ENCODE measurements around the gene RHOXF2.
"Not testable (repeated sequence)": the region's sequence is repeated elsewhere in the genome, so short reads cannot be mapped to it uniquely, and the experiment has no call there.

The RHOXF2 gene, protein sequence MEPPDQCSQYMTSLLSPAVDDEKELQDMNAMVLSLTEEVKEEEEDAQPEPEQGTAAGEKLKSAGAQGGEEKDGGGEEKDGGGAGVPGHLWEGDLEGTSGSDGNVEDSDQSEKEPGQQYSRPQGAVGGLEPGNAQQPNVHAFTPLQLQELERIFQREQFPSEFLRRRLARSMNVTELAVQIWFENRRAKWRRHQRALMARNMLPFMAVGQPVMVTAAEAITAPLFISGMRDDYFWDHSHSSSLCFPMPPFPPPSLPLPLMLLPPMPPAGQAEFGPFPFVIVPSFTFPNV

DNA sequence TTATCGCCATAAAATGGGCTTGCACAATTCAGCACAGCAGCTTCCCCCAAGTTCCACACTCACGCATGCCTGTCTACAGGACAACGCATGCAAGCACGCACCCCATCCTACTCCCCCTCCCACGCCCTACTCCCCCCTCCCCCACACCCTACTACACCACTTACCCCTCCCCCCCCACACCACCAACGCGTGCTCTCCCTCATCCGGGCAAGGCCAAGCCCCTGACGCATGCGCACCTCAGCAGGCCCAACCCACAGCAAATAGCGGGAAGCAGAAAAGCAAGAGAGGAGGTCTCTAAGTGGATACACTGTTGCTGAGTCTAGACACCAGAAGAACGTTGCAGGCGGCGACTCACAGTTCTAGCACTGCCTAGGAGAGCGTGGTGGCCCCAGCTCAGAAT lies at the start of gene RHOXF2:
TSS of gene RHOXF2 (plus strand) at position 301 of the 400 bp plus-strand sequence. CDS start 138 bp downstream, outside the sequence.
- not testable (repeated sequence) for DNase-seq

DNA sequence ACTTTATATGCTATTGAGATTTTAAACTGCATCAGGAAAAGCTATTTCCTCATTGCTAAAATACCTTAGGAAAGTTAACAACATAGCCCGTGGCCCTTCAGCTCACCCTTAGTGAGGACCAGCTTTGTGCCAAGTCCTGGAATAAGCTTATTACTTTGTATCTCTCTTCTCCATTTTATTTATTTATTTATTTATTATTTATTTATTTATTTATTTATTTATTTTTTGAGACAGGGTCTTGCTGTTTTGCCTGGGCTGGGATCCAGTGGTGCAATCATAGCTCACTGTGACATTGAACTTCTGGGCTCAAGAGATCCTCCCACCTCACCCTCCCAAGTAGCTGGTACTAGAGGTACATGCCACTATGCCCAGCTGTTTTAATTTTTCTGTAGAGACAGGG lies 49.0 kb upstream of the RHOXF2 start:
- DNase-seq = no peak

DNA sequence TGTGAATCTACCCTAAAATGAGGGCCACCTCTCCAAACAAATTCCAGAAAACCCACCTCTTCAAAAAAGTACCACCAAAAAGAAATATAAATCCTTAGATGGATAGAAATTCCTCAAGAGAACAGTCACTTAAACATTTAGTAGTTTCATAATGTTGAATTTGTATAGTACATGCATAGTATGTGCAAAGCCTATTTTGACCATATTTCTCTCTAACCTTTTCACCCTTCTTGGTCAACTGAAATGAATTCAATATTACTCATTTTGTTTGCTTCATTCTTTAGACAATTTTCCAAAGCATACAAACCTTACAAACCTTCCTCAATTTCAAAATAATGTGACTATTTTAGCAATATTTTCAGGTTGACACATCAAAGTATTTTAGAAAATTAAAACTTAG lies 46.8 kb upstream of the RHOXF2 start:
- no peak for DNase-seq

DNA sequence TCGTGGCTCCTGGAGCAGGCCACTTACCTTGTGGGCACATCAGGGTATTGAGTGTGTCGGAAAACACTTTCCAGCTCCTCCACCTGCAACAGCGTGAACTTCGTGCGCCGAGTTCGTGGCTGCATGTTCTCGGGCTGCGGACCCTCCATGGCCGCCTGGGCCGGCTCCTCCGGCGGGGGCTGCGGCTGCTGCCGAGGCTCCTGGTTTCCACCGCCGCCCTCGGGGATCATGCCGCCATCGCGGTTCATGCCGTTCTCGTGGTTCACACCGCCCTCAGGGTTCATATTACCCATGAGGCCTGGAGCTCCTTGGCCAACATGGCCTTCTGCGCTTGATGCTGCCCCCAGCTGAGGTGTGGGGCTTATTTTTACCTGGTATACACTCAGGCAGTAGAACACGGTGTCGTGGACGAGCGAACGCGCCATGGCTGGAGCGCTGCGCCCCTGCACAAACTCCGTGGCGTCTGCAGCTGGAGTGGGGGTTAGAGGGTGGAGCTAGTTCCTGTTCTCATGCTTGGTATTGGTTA lies 42.9 kb upstream of the RHOXF2 start, which contains the start of gene RHOXF1:
TSS of gene RHOXF1 (minus strand) at position 476 of the 526 bp plus-strand sequence. CDS start at position 425, 51 bp downstream.
- no peak for DNase-seq

DNA sequence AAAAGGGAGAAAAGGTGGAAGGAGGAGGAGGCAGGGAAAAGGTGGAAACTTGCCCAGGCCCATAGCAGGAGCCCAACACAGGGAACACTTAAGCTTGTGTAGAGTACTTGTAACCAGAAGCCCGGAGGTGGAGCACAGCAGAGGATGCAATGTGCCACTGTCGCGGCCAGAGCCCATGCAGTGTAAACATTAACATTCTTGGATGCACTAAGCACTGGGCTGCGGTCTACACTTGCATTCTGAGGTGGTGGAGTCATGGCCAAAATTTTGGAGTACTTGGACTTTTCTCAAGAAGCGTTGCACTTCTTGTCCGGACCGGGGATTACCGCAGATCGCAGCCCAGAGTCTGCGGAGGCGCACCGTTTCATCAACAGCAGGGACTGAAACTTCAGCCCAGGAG lies 38.2 kb upstream of the RHOXF2 start:
- no peak for DNase-seq

DNA sequence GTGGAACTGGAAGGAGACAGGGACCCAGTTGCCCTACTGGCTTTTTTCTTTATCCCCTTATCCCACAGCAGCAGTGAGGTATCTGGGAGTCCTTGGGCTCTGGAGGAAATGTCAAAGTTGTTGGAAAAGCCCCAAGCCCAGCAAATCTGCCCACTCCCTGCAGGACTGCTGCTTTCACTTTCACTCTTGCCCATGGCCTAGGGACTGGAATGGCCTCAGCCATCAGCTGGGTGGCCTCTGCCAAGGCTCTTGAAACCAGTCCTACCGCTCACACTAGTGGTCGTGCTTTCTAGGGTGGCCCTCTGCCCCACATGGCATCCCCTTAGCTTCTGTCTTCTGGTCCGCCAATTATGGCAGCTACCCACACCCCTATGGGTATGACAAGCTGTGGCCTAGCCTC lies 33.0 kb upstream of the RHOXF2 start:
- no peak for DNase-seq

DNA sequence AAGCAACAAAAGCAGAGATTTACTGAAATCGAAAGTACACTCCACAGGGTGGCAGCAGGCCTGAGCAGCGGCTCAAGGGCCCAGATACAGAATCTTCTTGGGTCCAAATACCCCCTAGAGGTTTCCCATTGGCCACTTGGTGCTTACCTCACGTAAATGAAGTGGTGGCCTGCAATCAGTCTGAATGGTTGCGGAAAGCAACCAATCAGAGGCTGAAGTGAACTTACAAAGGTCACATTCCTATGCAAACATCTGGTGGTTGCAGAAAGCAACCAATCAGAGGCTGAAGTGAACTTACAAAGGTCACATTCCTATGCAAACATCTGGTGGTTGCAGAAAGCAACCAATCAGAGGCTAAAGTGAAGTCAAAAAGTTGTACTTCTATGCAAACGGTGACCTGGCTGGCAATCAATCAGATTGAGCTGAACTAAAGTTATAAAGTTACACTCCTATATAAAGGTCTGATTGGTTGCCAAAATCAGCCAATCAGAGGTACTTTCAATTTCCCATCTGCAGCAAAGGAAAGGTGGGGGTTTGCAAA lies 30.0 kb upstream of the RHOXF2 start:
- DNase-seq = not testable (repeated sequence)

DNA sequence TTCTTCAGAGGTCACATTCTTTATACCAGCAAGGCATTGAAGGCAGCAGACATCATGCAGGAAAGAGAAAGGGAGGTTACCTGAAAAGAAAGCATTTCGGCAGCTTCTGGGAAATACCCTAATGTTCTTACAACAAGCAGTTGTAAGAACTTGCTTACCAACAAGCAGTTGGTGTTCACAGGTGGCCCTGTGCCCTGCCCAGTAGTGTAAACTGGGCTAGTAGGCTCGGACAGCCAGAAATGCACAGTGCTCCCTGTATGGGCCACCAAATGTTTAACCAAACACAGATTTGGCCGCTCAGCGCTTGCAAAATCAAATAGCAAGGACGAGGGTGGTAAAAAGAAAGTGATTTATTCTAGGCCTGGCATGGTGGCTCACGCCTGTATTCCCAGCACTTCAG lies 22.3 kb upstream of the RHOXF2 start:
- DNase-seq = no peak

DNA sequence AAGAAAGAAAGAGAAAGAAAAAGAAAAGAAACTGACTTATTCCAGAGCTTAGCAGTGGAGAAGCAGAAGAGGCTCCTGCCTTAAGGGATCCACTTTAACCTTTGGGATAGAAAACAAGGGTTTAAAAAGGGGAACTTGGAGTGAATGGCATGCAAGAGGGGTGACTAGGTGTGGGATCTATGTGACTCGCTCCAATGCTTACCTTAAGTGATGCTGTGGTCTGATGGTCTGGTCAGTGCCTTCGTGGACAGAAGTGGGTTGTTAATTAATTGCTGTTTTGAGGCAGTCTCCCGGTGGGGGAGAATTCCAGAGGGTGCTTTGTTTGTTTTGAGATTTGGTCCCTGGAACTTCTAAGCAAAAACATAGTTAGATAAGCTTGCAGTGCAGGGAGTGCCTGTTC lies 21.6 kb upstream of the RHOXF2 start:
- DNase-seq = no peak

DNA sequence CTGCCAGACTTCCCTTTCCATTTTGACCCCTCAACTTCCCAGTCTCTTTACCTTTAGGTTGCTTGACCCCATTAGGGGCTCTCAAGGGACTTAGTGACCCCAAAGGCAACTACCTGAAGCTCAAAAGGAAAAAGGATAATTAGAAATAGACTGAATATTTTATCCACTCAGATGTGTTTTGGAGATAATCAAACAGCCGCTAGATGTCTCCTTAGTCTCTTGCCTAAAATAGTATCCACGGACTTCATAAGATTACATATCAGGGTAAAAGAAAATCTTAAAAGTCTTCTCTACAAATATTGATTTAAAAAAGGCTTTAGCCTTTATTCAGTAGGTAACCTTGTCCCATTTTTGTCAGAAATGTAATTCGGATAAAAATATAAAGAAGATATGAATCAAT lies 21.0 kb upstream of the RHOXF2 start:
- no peak for DNase-seq

DNA sequence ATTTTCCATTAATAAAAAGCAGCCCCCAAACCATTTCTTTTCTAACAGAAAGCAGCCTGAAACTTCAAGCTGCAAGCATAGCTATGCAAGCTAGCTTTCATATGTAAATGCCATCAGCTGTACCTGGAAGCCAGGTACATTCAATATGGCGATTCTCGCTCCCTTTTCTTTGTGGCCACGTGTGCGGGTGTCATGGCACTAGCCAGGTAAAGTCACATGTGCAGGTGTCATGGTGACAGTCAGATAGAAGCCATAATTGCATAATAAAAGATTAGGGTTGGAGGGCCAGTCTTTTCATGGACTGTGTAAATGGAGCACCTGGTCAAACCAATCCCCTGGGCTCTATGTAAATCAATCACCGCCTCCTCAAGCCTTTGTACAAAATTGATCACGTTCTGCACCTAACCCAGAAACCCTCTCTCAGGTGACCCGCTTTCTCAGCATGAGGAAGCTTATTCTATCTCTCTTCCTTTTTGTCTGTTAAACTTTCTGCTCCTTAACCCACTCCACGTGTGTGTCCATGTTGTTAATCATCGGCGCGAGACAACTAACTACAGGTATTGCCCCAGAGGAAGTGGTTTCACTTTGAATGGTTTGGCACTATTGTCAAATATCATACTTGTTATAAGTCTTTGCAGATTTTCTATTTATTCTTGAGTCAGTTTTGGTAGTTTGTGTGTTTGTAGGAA lies 18.0 kb upstream of the RHOXF2 start:
- no peak for DNase-seq

DNA sequence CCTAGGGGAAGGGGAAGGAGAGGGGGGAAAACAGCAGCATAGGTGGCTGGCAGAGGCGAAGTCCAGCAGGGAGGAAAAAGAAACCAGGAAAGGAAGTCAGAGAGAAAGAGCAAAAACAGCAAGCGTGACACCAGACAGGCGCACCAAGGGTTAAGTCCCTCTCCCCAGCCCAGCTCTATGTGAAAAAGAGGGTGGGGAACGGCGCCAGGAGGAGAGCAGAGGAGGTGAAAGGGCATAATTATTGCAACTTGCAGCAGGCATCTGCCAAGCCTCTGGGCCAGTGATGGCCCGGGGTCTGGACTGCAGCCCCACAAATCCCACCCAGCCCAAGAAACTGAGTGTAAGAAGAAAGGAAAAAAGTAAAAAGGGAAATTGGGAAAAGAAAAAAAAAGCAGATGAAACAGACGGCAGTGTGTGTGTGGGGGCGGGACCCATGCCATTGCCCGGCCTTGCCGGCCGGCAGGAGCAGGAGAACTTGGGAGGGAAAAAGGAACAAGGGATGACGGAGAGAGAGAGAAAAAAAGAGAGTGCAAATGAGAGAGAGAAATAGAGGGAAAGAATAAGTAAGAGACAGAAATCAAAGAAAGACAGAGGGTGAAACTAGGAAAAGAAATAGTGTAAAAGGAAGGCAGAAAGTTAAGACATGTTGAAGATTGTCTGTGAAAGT lies 14.1 kb upstream of the RHOXF2 start:
- peak; percentile 11 for DNase-seq

DNA sequence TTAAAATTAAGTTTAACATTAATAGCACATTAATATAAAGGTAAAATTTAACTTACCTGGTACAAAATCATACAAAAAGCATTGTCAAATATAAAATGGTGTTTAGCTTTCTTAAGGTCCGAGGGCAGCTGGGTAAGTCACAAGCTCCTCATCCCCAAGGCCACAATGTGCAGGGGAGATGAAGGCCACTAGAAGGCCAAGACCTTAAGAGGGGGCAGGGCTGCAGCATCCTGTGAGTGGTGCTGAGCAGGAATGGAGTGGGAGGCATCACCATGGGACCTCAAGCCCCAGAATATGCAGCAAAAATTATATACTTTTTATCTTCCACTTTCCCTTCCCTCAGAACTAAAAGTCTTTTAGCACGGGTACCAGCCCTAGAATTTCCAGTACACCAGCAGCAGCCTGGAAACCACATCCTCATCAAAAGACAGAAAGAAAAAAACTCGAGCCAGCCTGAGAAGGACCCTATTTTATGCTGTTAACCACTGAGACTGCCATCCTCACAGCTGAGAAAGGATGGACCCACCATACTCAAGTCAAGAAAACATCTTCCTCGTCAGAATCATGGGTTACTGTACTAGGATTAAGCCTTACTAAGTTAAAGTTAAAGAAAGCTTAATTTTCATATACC lies 13.0 kb upstream of the RHOXF2 start:
- no peak for DNase-seq

DNA sequence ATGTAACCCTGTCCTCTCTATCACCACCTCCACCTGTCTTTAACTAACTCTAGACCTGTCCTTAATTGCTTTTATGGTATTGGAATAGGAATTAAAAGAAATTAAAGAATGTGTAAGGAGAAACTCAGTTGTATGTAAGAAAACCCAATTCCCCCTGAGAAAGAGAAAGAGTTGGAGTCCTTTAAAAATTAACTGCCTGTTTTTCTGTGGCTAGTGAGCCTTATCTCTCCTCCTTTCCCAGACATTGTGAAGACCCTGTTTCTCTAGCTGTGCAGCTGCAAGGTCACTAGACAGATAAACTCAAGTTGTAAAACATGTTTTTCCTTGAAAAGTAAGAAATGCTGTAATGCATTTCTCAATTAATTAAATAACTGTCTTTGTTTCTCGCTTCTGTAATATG lies 12.1 kb upstream of the RHOXF2 start:
- DNase-seq = not testable (repeated sequence)

DNA sequence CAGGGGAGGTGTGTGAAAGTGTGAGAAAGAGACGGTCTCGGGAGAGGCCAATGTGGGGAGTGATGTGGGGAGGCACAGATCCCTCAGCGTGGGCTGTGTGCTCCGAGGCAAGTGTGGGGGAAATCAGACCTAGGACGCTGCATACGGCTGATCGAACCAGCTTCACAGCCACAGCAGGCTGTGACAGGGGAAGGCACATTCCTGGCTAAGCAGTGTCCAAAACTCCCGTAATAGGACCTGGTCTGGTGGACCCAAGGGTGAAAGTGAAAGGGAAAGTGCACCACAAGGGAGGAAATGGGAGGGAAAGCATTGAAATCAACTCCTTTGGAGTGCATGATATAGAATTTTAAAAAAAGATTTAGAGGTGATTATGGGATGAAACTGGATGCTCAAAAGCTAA lies 10.9 kb upstream of the RHOXF2 start:
- DNase-seq = no peak

DNA sequence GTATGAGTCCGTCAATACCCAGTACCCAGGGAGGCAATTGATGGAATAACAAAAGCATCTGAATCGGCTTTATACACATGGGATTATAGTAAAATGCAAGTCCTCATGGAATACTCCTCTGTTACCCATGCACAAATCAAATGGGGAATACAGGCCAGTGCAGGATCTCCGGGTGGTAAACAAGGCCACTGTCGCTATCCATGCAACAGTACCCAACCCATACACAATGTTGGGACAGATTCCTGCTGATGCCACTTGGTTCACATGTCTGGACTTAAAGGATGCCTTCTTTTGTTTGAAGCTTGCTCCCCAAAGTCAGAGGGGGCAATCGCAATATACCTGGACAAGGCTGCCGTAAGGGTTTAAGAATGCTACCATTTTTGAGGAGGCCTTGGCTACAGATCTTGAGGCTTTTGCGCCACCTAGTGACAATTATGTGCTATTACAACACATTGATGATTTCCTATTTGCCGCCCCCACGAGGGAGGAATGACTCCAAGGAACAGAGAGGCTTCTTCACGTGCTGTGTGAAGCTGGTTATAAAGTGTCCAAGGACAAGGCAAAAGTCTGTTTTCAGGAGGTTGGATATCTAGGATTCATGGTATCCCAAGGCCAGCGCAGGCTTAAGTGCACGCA lies 8.2 kb upstream of the RHOXF2 start:
- not testable (repeated sequence) for DNase-seq

DNA sequence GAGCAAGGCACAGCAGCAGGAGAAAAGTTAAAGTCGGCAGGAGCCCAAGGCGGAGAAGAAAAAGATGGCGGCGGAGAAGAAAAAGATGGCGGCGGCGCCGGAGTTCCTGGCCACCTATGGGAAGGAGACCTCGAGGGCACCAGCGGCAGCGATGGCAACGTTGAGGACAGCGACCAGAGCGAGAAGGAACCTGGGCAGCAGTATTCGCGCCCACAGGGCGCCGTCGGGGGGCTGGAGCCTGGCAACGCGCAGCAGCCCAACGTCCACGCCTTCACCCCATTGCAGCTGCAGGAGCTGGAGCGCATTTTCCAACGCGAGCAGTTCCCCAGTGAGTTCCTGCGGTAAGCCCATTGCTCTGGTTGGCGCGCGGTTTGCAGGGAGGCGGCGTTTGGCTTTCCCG lies 673 bp downstream of the RHOXF2 start:
- DNase-seq = not testable (repeated sequence)

DNA sequence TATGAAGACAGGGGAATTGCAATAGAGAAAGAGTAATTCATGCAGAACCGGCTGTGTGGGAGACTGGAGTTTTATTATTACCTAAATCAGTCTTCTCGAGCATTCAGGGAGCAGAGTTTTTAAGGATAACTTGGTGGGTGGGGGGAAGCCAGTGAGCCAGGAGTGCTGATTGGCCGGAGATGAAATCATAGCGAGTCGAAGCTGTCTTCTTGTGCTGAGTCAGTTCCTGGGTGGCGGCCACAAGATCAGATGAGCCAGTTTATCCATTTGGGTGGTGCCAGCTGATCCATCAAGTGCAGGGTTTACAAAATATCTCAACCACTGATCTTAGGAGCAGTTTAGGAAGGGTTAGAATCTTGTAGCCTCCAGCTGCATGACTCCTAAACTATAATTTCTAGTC lies 34.8 kb downstream of the RHOXF2 start:
- DNase-seq = not testable (repeated sequence)

DNA sequence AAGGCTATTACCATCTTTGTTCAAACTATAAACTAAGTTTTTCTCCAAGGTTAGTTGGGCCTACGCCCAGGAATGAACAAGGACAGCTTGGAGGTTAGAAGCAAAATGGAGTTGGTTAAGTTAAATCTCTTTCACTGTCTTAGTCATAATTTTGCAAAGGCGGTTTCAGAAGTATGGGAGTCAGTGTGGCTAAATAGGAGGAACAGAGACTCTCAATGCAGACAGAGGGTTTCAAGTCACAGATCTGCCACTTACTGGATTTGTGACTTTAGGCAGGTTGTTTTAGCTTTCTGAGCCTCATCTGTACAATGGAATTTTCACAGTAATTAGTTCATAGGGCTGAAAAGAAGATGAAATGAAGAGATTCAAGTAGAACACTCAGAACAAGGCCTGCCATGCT lies 35.3 kb downstream of the RHOXF2 start:
- not testable (repeated sequence) for DNase-seq

DNA sequence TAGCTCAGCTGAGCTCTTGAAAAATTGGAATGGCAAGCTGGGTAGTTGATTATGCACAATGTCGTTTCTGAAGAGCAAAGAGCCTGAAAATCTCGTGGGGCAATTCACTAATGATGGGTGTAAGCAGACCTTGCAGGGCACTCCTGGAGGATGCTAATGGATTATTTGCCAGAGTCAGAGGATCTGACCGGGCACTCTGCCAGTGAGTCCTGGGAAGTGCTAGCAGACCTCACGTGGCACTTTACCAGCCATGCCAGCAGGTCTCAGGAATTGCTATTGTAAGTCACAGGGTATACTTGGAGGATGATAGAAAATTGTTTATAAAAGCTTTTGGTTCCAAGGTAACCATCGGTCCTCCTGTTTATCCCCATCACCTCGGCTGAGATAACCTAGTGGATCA lies 37.4 kb downstream of the RHOXF2 start:
- not testable (repeated sequence) for DNase-seq

DNA sequence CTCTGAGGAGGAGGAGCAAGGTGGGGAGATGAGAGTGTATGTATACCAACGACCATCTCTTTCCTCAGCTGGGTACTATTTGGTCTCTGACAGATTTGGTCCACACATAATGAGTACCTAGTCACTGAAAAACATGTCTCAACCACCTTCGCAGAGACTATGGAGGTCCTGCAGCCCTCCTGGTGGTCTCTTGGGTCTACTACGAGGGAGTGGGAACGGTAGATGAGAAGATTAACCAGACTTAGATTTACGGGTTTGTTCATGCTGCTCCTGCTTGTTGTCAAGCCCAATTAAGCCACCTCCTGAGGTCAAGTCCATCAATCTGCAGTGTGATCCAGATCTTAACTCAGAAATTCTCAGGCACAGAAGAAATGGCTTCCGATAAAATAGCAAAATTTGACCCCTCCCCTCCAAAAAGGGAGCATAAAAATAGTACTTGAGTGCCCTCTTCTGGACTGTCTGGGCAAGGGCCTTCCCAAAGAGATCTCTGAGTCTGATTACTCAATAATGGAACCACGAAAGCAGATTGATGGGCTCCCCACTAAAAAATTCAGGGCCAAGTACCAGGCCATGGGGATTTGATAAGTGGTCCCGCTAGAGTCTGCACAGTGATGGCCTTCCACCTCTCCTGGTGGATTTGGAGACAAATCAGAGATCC lies 38.3 kb downstream of the RHOXF2 start:
- not testable (repeated sequence) for DNase-seq

DNA sequence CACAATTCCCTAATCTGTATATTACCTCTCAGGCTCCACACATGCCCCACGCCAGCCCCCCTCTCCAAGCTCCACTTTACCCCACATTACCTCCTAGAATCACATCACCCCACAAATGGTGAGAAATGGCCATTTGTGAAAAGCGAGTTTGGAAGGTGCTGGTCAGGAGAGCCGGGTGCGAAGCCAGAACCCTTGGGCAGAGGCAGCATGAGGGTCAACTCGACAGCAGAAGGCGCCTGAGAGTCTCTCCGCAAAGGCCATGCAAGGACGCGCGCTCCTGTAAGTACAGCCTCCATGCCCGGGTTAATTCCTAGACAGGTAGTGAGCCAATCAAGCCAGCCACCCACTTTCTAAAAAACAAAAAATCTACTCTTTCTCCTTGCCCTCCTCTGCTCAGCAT lies 42.4 kb downstream of the RHOXF2 start:
- DNase-seq = no peak
